MCF 10A (cell line): ENCODE data around the gene TIMM21. TPM values are rescaled to one million over a fixed set of nuclear protein-coding genes. Genes with fewer than 3 reads are reported as not detected.

Experiments
- BruUV-seq: library from RNA; stranded (reverse); fragments of 400-500 nt; replicated peaks from 2 replicates; lab custom pipeline; 2021; lab: Mats Ljungman, UMichigan
- CTCF ChIA-PET: fragments of 300-600 bp; sonication (Branson Sonifier 250); formaldehyde crosslinking; extraction: SDS; loops from one replicate; lab custom pipeline; 2021; ENCODE audit warnings: antibody characterized with exemption, inconsistent platforms; lab: Yijun Ruan, JAX
- POLR2A ChIA-PET: fragments of 300-600, 350-650 bp; sonication (Branson Sonifier 250); formaldehyde crosslinking; extraction: SDS; loops from one replicate; lab custom pipeline; 2020; ENCODE audit warnings: antibody characterized with exemption, inconsistent platforms; lab: Yijun Ruan, JAX
- DNase-seq: peaks from one replicate; pipeline ENCODE4 v3.0.0-alpha.2; 2018; ENCODE audit not compliant: unreplicated experiment
- H3K27ac Mint-ChIP-seq: one replicate; pipeline ENCODE4 v1.8.0; 2022; ENCODE audit warnings: mild to moderate bottlenecking, low read depth, mixed read lengths; ENCODE audit not compliant: unreplicated experiment
- H3K27me3 Mint-ChIP-seq: one replicate; pipeline ENCODE4 v1.8.0; 2022; ENCODE audit warnings: mixed read lengths; ENCODE audit not compliant: insufficient read depth, unreplicated experiment
- H3K36me3 Mint-ChIP-seq: one replicate; pipeline ENCODE4 v1.8.0; 2022; ENCODE audit warnings: mild to moderate bottlenecking, moderate library complexity, mixed read lengths; ENCODE audit not compliant: insufficient read depth, unreplicated experiment
- H3K4me1 Mint-ChIP-seq: one replicate; pipeline ENCODE4 v1.8.0; 2022; ENCODE audit warnings: mixed read lengths; ENCODE audit not compliant: insufficient read depth, unreplicated experiment
- H3K4me3 Mint-ChIP-seq: one replicate; pipeline ENCODE4 v1.8.0; 2022; ENCODE audit warnings: mild to moderate bottlenecking, moderate library complexity, mixed read lengths; ENCODE audit not compliant: unreplicated experiment
- H3K9me3 Mint-ChIP-seq: one replicate; pipeline ENCODE4 v1.8.0; 2022; ENCODE audit warnings: mixed read lengths; ENCODE audit not compliant: unreplicated experiment
- CTCF ChIP-seq: fragments of 200-600 bp; IDR thresholded peaks from one replicate; pipeline ENCODE4 v1.8.0; 2022; ENCODE audit warnings: antibody characterized with exemption, mild to moderate bottlenecking; ENCODE audit not compliant: unreplicated experiment
- intact Hi-C: fragments of 100-400 bp; cut with micrococcal nuclease; formaldehyde crosslinking; loops from 2 replicates; pipeline ENCODE4 v1.14.1; 2022
- total RNA-seq: library from RNA; stranded (reverse); gene quantifications from 2 replicates; pipeline ENCODE4 v1.2.3, GENCODE V29; 2022

TIMM21 gene
- total RNA-seq, 1 experiment from 2014 or later: 33.4 TPM

DNA sequence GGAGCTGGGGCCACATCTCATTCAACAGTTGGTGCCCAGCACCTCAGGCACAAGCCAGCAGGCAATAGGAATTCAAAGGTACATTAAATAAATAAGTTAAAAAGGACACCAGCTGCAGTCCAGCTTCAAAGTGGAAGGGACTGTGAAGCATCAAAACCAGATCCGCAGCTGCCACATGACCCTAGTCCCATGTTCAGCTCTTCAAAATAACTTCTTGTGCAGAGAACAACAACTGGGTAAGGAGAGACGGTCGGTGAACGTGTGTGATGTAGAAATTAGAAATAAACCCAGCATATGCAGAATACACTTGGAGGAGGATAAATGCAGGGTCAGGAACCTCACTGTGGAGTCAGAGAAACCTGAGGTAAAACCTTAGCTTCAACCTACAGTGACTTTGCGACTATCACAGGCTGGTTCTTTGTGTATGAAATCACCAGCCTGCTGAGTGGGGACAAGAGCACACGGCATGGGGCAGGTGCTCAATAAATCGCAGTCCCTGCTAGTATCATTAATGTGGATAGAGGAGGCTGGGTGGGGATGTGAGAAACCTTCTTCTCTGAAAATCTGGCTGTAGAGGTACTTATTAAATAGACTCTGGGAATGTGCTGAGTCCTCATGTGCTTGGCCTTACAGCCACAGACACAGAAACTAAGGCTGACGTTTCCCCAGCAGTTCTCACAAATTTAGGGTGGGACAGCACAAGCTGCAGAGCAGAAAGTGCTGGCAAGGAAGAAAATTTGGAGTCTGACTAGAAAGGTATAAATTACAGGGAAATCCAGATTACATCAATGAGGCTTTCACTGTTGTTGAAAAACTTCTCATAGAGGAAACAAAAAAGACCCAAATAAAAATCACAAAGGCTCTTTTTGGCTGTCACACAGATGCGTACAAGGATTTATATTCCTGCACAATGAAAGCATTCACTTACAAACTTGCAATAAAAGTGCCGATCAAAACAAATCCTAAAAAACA lies 21.4 kb upstream of the TIMM21 start:
- no peaks in the 10 kb centered on the region for H3K9me3 Mint-ChIP-seq
- no peaks in the 10 kb centered on the region for H3K36me3 Mint-ChIP-seq
- intact Hi-C loops: no loop called here
- H3K4me3 Mint-ChIP-seq: no peak overlapping the region
- no peak overlapping the region for H3K27ac Mint-ChIP-seq
- peaks cover 5% of the 10 kb centered on the region for H3K4me1 Mint-ChIP-seq
- no peak for DNase-seq
- CTCF ChIA-PET: interaction anchor here (0.7 to 1.3 kb wide), 2 partner anchors 10 to 38 kb away, joined by 3 to 5 read pairs; no protein-coding TSS in a partner anchor
- POLR2A ChIA-PET: no interaction called here
- TF ChIP-seq CTCF: no peak
- H3K27me3 Mint-ChIP-seq: peaks cover 36% of the 10 kb centered on the region
- BruUV-seq: no TSS peak

GRCh38 chr18:74128159-74128558 lies 20.2 kb upstream of the TIMM21 start:
- no peak for DNase-seq
- intact Hi-C loops: no loop called here
- no peaks in the 10 kb centered on the region for H3K36me3 Mint-ChIP-seq
- H3K27ac Mint-ChIP-seq: no peak overlapping the region
- no TSS peak for BruUV-seq
- H3K9me3 Mint-ChIP-seq: no peaks in the 10 kb centered on the region
- CTCF ChIA-PET: interaction anchor here (1.6 kb wide), 1 partner anchor 12 kb away, joined by 8 read pairs; no protein-coding TSS in a partner anchor
- no peak for TF ChIP-seq CTCF
- no peaks in the 10 kb centered on the region for H3K4me1 Mint-ChIP-seq
- peaks cover 36% of the 10 kb centered on the region for H3K27me3 Mint-ChIP-seq
- H3K4me3 Mint-ChIP-seq: no peak overlapping the region
- POLR2A ChIA-PET: no interaction called here

DNA sequence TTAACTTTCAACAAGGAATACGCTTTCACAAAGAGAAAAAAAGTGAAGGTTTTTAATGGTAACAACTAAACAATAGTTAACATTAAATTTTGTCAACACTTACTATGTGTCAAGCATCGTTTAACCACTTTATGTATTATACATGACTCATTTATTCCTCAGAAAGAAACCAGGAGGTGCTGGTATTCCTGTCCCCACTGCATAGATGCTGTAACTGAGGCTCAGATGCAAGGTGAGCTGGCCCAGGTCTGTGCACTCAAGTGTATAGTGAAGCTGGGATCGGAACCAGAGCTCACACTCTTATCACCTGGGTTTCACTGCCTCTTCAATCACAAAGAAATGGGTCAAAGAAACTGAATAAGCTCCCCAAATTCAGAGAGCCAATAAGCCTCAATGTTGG lies 17.2 kb upstream of the TIMM21 start:
- Mint-ChIP-seq H3K27me3 (peaks cover 32% of the 10 kb centered on the region), H3K4me3 (no peak overlapping the region), H3K9me3 (no peaks in the 10 kb centered on the region), H3K4me1 (no peaks in the 10 kb centered on the region), H3K27ac (no peak overlapping the region), H3K36me3 (no peaks in the 10 kb centered on the region)
- intact Hi-C loops: no loop called here
- no peak for DNase-seq
- TF ChIP-seq CTCF: no peak
- CTCF ChIA-PET: interaction anchor here (1.0 to 1.4 kb wide), 2 partner anchors 14 to 1368 kb away, joined by 4 to 5 read pairs; no protein-coding TSS in a partner anchor
- BruUV-seq: no TSS peak
- POLR2A ChIA-PET: no interaction called here

- Mint-ChIP-seq H3K27ac (no peak overlapping the region), H3K36me3 (no peaks in the 10 kb centered on the region), H3K27me3 (peaks cover 21% of the 10 kb centered on the region), H3K4me3 (no peak overlapping the region), H3K9me3 (no peaks in the 10 kb centered on the region), H3K4me1 (no peaks in the 10 kb centered on the region)
- TF ChIP-seq CTCF: no peak
- BruUV-seq: no TSS peak
- ChIA-PET POLR2A (no interaction called here), CTCF (no interaction called here)
- intact Hi-C loops: no loop called here
- DNase-seq: no peak
Observed at GRCh38 chr18:74132201-74132600, 16.1 kb upstream of the TIMM21 start.
